GM20000 (cell line): Measurements from ENCODE around the gene C18orf32.

Experiments
- DNase-seq: peaks from one replicate; pipeline ENCODE4 v3.0.0; 2012; ENCODE audit warnings: low spot score
- CTCF ChIP-seq: IDR thresholded peaks from 2 replicates; pipeline ENCODE4 v1.5.1; 2012; ENCODE audit warnings: mild to moderate bottlenecking, control low read depth; ENCODE audit errors: extremely low read depth, missing control alignments

Gene C18orf32

GRCh38 chr18:49486953-49487710, at the start of gene C18orf32:
Gene C18orf32 (minus strand): TSS chr18:49487234. CDS start chr18:49483748, 3,486 bp downstream.
- no peak for TF ChIP-seq CTCF
- peak; percentile 92 for DNase-seq

GRCh38 chr18:49534846-49535601, 48.0 kb upstream of the C18orf32 start:
- TF ChIP-seq CTCF, result no peak
- no peak for DNase-seq

GRCh38 chr18:49531678-49532153, 44.7 kb upstream of the C18orf32 start:
- no peak for DNase-seq
- no peak for TF ChIP-seq CTCF

GRCh38 chr18:49529596-49529995, 42.6 kb upstream of the C18orf32 start:
- no peak for DNase-seq
- TF ChIP-seq CTCF, result no peak

- no peak for TF ChIP-seq CTCF
- DNase-seq, result no peak
Measured at GRCh38 chr18:49527631-49528327, 40.7 kb upstream of the C18orf32 start.

- no peak for TF ChIP-seq CTCF
- no peak for DNase-seq
Measured at GRCh38 chr18:49525981-49526380, 38.9 kb upstream of the C18orf32 start.
